ENCODE measurements around the gene CYGB.

CYGB gene

DNA sequence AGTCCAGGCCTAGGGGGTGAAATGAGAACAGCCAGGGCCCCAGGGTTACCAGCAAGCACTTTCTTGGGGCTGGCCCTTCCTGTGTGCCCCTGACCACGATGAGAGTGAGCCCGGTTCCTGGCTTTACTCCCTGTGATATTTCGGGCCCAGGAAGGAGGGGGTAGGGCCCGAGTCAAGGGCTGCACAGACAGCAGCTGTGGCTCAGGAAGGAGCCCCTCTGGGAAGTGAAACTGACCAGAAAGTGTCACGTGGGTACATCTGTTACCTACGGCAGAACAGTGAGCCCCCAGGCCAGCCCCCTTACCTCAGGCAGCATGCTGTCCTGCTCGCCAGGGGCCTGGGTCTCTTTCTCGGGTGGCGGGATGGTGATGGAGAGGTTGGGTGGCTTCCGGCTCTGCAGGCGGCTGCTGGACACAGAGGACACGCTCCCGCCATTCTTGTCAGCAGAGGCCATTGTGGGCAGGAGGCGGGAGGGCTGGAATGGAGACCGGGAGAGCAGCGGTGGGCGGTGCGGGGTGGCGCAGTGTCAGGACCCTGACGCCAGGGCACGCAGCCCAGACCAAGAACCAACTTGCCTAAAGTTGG lies 56.3 kb downstream of the CYGB start:
- TF ChIP-seq, protein P1, sequence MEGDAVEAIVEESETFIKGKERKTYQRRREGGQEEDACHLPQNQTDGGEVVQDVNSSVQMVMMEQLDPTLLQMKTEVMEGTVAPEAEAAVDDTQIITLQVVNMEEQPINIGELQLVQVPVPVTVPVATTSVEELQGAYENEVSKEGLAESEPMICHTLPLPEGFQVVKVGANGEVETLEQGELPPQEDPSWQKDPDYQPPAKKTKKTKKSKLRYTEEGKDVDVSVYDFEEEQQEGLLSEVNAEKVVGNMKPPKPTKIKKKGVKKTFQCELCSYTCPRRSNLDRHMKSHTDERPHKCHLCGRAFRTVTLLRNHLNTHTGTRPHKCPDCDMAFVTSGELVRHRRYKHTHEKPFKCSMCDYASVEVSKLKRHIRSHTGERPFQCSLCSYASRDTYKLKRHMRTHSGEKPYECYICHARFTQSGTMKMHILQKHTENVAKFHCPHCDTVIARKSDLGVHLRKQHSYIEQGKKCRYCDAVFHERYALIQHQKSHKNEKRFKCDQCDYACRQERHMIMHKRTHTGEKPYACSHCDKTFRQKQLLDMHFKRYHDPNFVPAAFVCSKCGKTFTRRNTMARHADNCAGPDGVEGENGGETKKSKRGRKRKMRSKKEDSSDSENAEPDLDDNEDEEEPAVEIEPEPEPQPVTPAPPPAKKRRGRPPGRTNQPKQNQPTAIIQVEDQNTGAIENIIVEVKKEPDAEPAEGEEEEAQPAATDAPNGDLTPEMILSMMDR (IDR thresholded peaks at IDR 0.05; ENCODE audit: extremely low read depth, missing control alignments), result no peak
- DNase-seq (ENCODE audit: low spot score), result peak; percentile 85

DNA sequence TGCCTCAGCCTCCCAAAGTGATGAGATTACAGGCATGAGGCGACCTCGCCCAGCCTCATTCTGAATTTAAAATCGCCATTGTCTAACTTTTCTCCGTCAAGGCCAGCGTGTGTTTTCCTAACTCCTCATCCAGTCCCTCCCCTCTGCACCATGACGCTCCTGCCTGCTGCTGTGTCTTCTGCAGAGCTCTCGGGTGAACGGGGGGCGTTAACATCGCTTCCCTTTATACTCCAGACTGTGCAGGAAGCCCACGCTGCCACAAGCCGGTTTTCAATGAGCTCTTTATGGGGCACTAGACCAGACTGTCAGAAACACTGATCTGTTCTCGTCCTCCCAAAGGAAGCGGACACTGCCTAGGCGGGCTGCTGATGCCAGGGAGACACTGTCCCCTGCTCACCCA lies 56.9 kb downstream of the CYGB start:
- peak; percentile 64 for DNase-seq (ENCODE audit: low spot score)
- TF ChIP-seq, protein P1 (IDR thresholded peaks at IDR 0.05; ENCODE audit: extremely low read depth, missing control alignments), result no peak

GRCh38 chr17:76479515-76480060 lies 57.9 kb downstream of the CYGB start:
- DNase-seq (ENCODE audit: low spot score), result no peak
- TF ChIP-seq, protein P1 (IDR thresholded peaks at IDR 0.05; ENCODE audit: extremely low read depth, missing control alignments), result no peak

GRCh38 chr17:76478730-76479514 lies 58.6 kb downstream of the CYGB start:
- DNase-seq (ENCODE audit: low spot score), result no peak
- TF ChIP-seq, protein P1 (IDR thresholded peaks at IDR 0.05; ENCODE audit: extremely low read depth, missing control alignments), result no peak

GRCh38 chr17:76478097-76478496 lies 59.4 kb downstream of the CYGB start:
- TF ChIP-seq, protein P1 (IDR thresholded peaks at IDR 0.05; ENCODE audit: extremely low read depth, missing control alignments), result no peak

GRCh38 chr17:76477576-76477975 lies 59.9 kb downstream of the CYGB start:
- TF ChIP-seq, protein P1 (IDR thresholded peaks at IDR 0.05; ENCODE audit: extremely low read depth, missing control alignments), result no peak
- no peak for DNase-seq (ENCODE audit: low spot score)

More at GRCh38 chr17:76478097-76478496, 59.4 kb downstream of the CYGB start:
- no peak for DNase-seq (ENCODE audit: low spot score)
